HepG2 (cell line): ENCODE measurements around the gene SDC1. TPM values are rescaled to one million over a fixed set of nuclear protein-coding genes. Genes with fewer than 3 reads are reported as not detected.
A peak's percentile ranks its signal among the peaks of the same experiment; 100 is the strongest.

Experiments
- ATAC-seq: fragments of 200-7000 bp; cut with Tn5 transposase; 3 replicates; pipeline ENCODE4 v1.9.1; 2020; ENCODE audit warnings: mild to moderate bottlenecking, moderate library complexity
- BruUV-seq: library from RNA; stranded (reverse); fragments of 400-500 nt; replicated peaks from 2 replicates; lab custom pipeline; 2021; lab: Mats Ljungman, UMichigan
- CTCF ChIA-PET: fragments of 300-600 bp; formaldehyde crosslinking; extraction: SDS; loops from one replicate; lab custom pipeline; 2021; ENCODE audit warnings: low total read pairs, inconsistent platforms, low intra/inter-chr PET ratio; lab: Yijun Ruan, JAX
- POLR2A ChIA-PET: fragments of 350-600 bp; sonication (Branson Sonifier 250); formaldehyde crosslinking; loops from one replicate; lab custom pipeline; 2020; ENCODE audit warnings: antibody characterized with exemption, inconsistent platforms; lab: Yijun Ruan, JAX
- DNase-seq: peaks from one replicate; pipeline ENCODE4 v3.0.0-alpha.2; 2015; ENCODE audit warnings: low spot score
- FAIRE-seq: peaks from 3 replicates; lab custom pipeline; 2011; peaks lifted over from hg19 to GRCh38; lab: Jason Lieb, UNC
- H2AFZ ChIP-seq: one replicate; pipeline ENCODE4 v1.6.1; 2011; ENCODE audit warnings: low read length, inconsistent platforms
- H3K27ac ChIP-seq: fragments of 300-600 bp; 3 replicates; pipeline ENCODE4 v1.8.0; 2011; ENCODE audit warnings: mixed run types, mild to moderate bottlenecking, mixed read lengths, low read length, inconsistent platforms; ENCODE audit not compliant: insufficient read depth; ENCODE audit errors: extremely low read length
- H3K27me3 ChIP-seq, 2 experiments: fragments of 200-600 bp in 1 of 2; 2 replicates in 1 of 2; 3 replicates in 1 of 2; pipeline versions ENCODE4 v1.6.0 to v1.8.0; 2011; ENCODE audit warnings: low read length in 2 of 2, mild to moderate bottlenecking in 2 of 2, moderate library complexity in 2 of 2, inconsistent platforms in 1 of 2; ENCODE audit not compliant: insufficient read depth in 2 of 2, control insufficient read depth in 1 of 2
- H3K36me3 ChIP-seq, 2 experiments: fragments of 200-600 bp in 1 of 2; replicated peaks in 1 of 2; 2 replicates in 1 of 2; 3 replicates in 1 of 2; pipeline versions ENCODE4 v1.5.1 to v1.8.0; 2011; ENCODE audit warnings: low read length in 2 of 2, inconsistent platforms in 1 of 2; ENCODE audit not compliant: insufficient read depth in 2 of 2, control insufficient read depth in 1 of 2
- H3K4me1 ChIP-seq: 2 replicates; pipeline ENCODE4 v1.5.1; 2012; ENCODE audit warnings: low read length, inconsistent platforms; ENCODE audit not compliant: insufficient read depth
- H3K4me2 ChIP-seq: 2 replicates; pipeline ENCODE4 v1.6.0; 2011; ENCODE audit warnings: low read depth, low read length, inconsistent platforms
- H3K4me3 ChIP-seq, 3 experiments: fragments of 200-600 bp in 1 of 3; sonication (generic), shearing (Covaris generic) in 1 of 3; replicated peaks in 1 of 3; 2 replicates each; pipeline ENCODE4 v1.5.1; 2011 to 2016; ENCODE audit warnings: low read length in 3 of 3, inconsistent platforms in 2 of 3, low read depth in 2 of 3, mild to moderate bottlenecking in 2 of 3, control low read depth in 1 of 3, mixed read lengths in 1 of 3; ENCODE audit not compliant: insufficient read depth in 1 of 3
- H3K79me2 ChIP-seq: one replicate; pipeline ENCODE4 v1.6.1; 2011; ENCODE audit warnings: low read length, inconsistent platforms; ENCODE audit not compliant: insufficient read depth
- H3K9ac ChIP-seq: 2 replicates; pipeline ENCODE4 v1.6.0; 2011; ENCODE audit warnings: mild to moderate bottlenecking, low read depth, low read length, inconsistent platforms; ENCODE audit not compliant: insufficient read depth
- H3K9me3 ChIP-seq: 2 replicates; pipeline ENCODE4 v1.5.1; 2012; ENCODE audit warnings: mild to moderate bottlenecking, low read length
- H4K20me1 ChIP-seq: 2 replicates; pipeline ENCODE4 v1.6.0; 2011; ENCODE audit warnings: inconsistent platforms, mild to moderate bottlenecking, low read length, moderate library complexity; ENCODE audit not compliant: insufficient read depth
- FOXK1 ChIP-seq: sonication (generic); formaldehyde crosslinking; IDR thresholded peaks from 2 replicates; pipeline ENCODE4 v1.4.0; 2020; ENCODE audit warnings: low read depth, missing genetic modification reagents, borderline replicate concordance
- FOXP4 ChIP-seq: sonication (generic); formaldehyde crosslinking; IDR thresholded peaks from 2 replicates; pipeline ENCODE4 v1.4.0; 2020; ENCODE audit warnings: missing genetic modification reagents
- TBL1XR1 ChIP-seq: fragments of 150-350 bp; IDR thresholded peaks from 2 replicates; pipeline ENCODE4 v1.6.1; 2014; ENCODE audit warnings: borderline replicate concordance, low read length; ENCODE audit not compliant: partially characterized antibody
- USF2 ChIP-seq, 2 experiments: sonication (generic) in 1 of 2; formaldehyde crosslinking in 1 of 2; IDR thresholded peaks; 2 replicates each; pipeline versions ENCODE4 v1.5.1 to v1.6.1; 2011 to 2020; ENCODE audit warnings: borderline replicate concordance in 1 of 2, low read depth in 1 of 2, low read length in 1 of 2, mild to moderate bottlenecking in 1 of 2, missing genetic modification reagents in 1 of 2, moderate library complexity in 1 of 2
- ZMAT3 ChIP-seq: sonication (generic); formaldehyde crosslinking; conservative IDR thresholded peaks from 2 replicates; pipeline ENCODE4 v1.7.0; 2021; ENCODE audit warnings: missing genetic modification reagents
- ZNF205 ChIP-seq: IDR thresholded peaks from 2 replicates; pipeline ENCODE4 v1.6.1; 2018; ENCODE audit warnings: missing biosample characterization, missing genetic modification reagents
- WGBS: methylation state at CpG from one replicate; pipeline ENCODE4 v1.1.6; 2017; ENCODE audit warnings: low lambda C conversion rate; 5-methylcytosine and 5-hydroxymethylcytosine counted together
- in situ Hi-C: cut with HindIII; loops from 2 replicates; pipeline ENCODE4 v1.10.0; 2017; ENCODE audit warnings: low pct_unique_long_range_greater_than_20kb; ENCODE audit not compliant: extremely low pct_ligation_motif_present
- intact Hi-C: fragments of 100-400 bp; cut with micrococcal nuclease; formaldehyde crosslinking; loops from one replicate; pipeline ENCODE4 v1.10.0; 2022; ENCODE audit not compliant: unreplicated experiment
- polyA plus RNA-seq, 8 experiments: library from polyadenylated mRNA; depleted of rRNA in 3 of 8; stranded (reverse) in 7 of 8; unstranded in 1 of 8; fragments of >200 nt; fragmentation: Illumina TruSeq in 4 of 8; extraction: Trizol in 4 of 8; gene quantifications; 2 replicates each; pipeline versions ENCODE4 v1.2.1 to v1.2.3, GENCODE V29; 2011 to 2016; ENCODE audit warnings: low read depth in 4 of 8, missing spikeins in 1 of 8, mixed read lengths in 1 of 8; ENCODE audit not compliant: insufficient read depth in 1 of 8
- total RNA-seq, 5 experiments: library from RNA; depleted of rRNA; stranded (reverse); fragments of >200 nt; fragmentation: Illumina TruSeq; extraction: Trizol; gene quantifications; 2 replicates each; pipeline ENCODE4 v1.2.3, GENCODE V29; 2016; ENCODE audit warnings: low read depth in 1 of 5
- TF ChIP-seq, protein P1 (sequence below): sonication (generic); formaldehyde crosslinking; IDR thresholded peaks from 2 replicates; pipeline ENCODE4 v1.4.0; 2020; ENCODE audit warnings: missing genetic modification reagents
- TF ChIP-seq, protein P2 (sequence below): sonication (generic); formaldehyde crosslinking; IDR thresholded peaks from 2 replicates; pipeline ENCODE4 v1.5.1; 2020; ENCODE audit warnings: mild to moderate bottlenecking, missing genetic modification reagents, moderate library complexity
- TF ChIP-seq, protein P3 (sequence below): sonication (generic); formaldehyde crosslinking; conservative IDR thresholded peaks from 2 replicates; pipeline ENCODE4 v1.8.0; 2022; ENCODE audit warnings: mild to moderate bottlenecking, moderate library complexity, missing genetic modification reagents

SDC1 gene
- total and polyA plus RNA-seq, 2 of the 13 experiments (the other 11 are each of a cell fraction or from before 2014, with no cell fraction given) = 108 to 119 TPM

DNA sequence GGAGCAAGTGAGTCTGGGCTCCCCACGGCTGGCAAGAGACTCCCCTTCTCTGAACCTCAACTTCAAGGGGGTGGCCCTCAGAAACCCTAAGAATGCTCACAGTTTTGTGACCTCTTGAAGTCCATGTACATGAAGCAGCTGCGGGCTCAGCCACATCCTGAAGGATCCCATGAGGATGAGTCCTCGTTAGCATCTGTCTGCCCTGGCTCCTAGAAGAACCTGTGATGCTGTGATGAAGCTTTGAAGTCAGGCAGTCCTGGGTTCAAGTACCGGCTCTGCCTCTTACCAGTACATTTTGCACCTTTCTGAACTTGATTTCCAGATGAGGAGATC, 38.1 kb downstream of the SDC1 start:
- Histone ChIP-seq H3K4me1 (peaks cover 99% of the 10 kb centered on the region), H3K4me3 (peak overlapping the region in 2 of 3 experiments; percentile 41 to 67; a peak in 3 of 6 replicates), H3K27ac (peak overlapping the region; percentile 52), H3K9ac (peak overlapping the region; percentile 62), H2AFZ (peak overlapping the region; percentile 36), H3K27me3 (no peaks in the 10 kb centered on the region), H3K4me2 (peak overlapping the region; percentile 82), H4K20me1 (no peaks in the 10 kb centered on the region), H3K79me2 (no peaks in the 10 kb centered on the region), H3K36me3 (no peaks in the 10 kb centered on the region), H3K9me3 (no peaks in the 10 kb centered on the region)
- ATAC-seq (no peak), DNase-seq (no peak), FAIRE-seq (no peak)
- POLR2A ChIA-PET = interaction anchor here (1.0 to 6.0 kb wide), 7 partner anchors 9 to 181 kb away, joined by 3 to 73 read pairs (median 4); partner anchors contain the start of gene SDC1
- intact Hi-C loops = no loop called here
- TSS peak; percentile 90 for BruUV-seq
- 62% methylated on average over 4 of the region's 4 CpGs for WGBS
- CTCF ChIA-PET = no interaction called here
- in situ Hi-C loops = loop anchor here (5.0 kb wide), 1 partner anchor 35 kb away; no protein-coding TSS in a partner anchor
- TF ChIP-seq TBL1XR1 (peak; percentile 32), ZNF205 (CRISPR knock-in tag) (peak; percentile 47; the same call in 1 of the 2 replicates), USF2 (IDR thresholded peaks at IDR 0.05; ENCODE audit: low read depth, low read length) (no peak), USF2 (CRISPR knock-in tag; IDR thresholded peaks at IDR 0.05; ENCODE audit: borderline replicate concordance) (peak; percentile 16; the same call in 1 of the 2 replicates), FOXK1 (CRISPR knock-in tag) (0 out of 2 replicates have a peak, but pooled peaks have one; percentile 4), FOXP4 (CRISPR knock-in tag) (no peak), ZMAT3 (CRISPR knock-in tag) (peak; percentile 77; the same call in 1 of the 2 replicates)
- TF ChIP-seq, protein P1, sequence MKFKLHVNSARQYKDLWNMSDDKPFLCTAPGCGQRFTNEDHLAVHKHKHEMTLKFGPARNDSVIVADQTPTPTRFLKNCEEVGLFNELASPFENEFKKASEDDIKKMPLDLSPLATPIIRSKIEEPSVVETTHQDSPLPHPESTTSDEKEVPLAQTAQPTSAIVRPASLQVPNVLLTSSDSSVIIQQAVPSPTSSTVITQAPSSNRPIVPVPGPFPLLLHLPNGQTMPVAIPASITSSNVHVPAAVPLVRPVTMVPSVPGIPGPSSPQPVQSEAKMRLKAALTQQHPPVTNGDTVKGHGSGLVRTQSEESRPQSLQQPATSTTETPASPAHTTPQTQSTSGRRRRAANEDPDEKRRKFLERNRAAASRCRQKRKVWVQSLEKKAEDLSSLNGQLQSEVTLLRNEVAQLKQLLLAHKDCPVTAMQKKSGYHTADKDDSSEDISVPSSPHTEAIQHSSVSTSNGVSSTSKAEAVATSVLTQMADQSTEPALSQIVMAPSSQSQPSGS (CRISPR knock-in tag) = 0 out of 2 replicates have a peak, but pooled peaks have one; percentile 3
- TF ChIP-seq, protein P2, sequence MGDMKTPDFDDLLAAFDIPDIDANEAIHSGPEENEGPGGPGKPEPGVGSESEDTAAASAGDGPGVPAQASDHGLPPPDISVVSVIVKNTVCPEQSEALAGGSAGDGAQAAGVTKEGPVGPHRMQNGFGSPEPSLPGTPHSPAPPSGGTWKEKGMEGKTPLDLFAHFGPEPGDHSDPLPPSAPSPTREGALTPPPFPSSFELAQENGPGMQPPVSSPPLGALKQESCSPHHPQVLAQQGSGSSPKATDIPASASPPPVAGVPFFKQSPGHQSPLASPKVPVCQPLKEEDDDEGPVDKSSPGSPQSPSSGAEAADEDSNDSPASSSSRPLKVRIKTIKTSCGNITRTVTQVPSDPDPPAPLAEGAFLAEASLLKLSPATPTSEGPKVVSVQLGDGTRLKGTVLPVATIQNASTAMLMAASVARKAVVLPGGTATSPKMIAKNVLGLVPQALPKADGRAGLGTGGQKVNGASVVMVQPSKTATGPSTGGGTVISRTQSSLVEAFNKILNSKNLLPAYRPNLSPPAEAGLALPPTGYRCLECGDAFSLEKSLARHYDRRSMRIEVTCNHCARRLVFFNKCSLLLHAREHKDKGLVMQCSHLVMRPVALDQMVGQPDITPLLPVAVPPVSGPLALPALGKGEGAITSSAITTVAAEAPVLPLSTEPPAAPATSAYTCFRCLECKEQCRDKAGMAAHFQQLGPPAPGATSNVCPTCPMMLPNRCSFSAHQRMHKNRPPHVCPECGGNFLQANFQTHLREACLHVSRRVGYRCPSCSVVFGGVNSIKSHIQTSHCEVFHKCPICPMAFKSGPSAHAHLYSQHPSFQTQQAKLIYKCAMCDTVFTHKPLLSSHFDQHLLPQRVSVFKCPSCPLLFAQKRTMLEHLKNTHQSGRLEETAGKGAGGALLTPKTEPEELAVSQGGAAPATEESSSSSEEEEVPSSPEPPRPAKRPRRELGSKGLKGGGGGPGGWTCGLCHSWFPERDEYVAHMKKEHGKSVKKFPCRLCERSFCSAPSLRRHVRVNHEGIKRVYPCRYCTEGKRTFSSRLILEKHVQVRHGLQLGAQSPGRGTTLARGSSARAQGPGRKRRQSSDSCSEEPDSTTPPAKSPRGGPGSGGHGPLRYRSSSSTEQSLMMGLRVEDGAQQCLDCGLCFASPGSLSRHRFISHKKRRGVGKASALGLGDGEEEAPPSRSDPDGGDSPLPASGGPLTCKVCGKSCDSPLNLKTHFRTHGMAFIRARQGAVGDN (CRISPR knock-in tag) = peak; percentile 4; the same call in 1 of the 2 replicates
- TF ChIP-seq, protein P3, sequence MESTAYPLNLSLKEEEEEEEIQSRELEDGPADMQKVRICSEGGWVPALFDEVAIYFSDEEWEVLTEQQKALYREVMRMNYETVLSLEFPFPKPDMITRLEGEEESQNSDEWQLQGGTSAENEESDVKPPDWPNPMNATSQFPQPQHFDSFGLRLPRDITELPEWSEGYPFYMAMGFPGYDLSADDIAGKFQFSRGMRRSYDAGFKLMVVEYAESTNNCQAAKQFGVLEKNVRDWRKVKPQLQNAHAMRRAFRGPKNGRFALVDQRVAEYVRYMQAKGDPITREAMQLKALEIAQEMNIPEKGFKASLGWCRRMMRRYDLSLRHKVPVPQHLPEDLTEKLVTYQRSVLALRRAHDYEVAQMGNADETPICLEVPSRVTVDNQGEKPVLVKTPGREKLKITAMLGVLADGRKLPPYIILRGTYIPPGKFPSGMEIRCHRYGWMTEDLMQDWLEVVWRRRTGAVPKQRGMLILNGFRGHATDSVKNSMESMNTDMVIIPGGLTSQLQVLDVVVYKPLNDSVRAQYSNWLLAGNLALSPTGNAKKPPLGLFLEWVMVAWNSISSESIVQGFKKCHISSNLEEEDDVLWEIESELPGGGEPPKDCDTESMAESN (CRISPR knock-in tag) = no peak
